GM10266 (cell line): ENCODE results near the gene RHOBTB1.

Experiments used
- DNase-seq: peaks from one replicate; pipeline ENCODE4 v3.0.0; 2012; ENCODE audit errors: extremely low spot score
- CTCF ChIP-seq: IDR thresholded peaks from 2 replicates; pipeline ENCODE4 v1.5.1; 2012; ENCODE audit warnings: mild to moderate bottlenecking, low read depth; ENCODE audit not compliant: control insufficient read depth, insufficient read depth; ENCODE audit errors: missing control alignments

RHOBTB1 gene

GRCh38 chr10:60980997-60981396, 37.0 kb upstream of the RHOBTB1 start:
- no peak for TF ChIP-seq CTCF
- no peak for DNase-seq

GRCh38 chr10:60979667-60980104, 35.7 kb upstream of the RHOBTB1 start:
- TF ChIP-seq CTCF, result no peak
- no peak for DNase-seq

- TF ChIP-seq CTCF, result no peak
- DNase-seq, result no peak
Measured at GRCh38 chr10:60978287-60979115, 34.5 kb upstream of the RHOBTB1 start.

- no peak for TF ChIP-seq CTCF
- no peak for DNase-seq
Measured at GRCh38 chr10:60977161-60978122, 33.5 kb upstream of the RHOBTB1 start.

GRCh38 chr10:60976687-60977086, 32.7 kb upstream of the RHOBTB1 start:
- no peak for TF ChIP-seq CTCF
- no peak for DNase-seq

- no peak for TF ChIP-seq CTCF
- DNase-seq, result no peak
Measured at GRCh38 chr10:60975716-60976115, 31.7 kb upstream of the RHOBTB1 start.
